Measurements from ENCODE around the gene MAEA.

MAEA gene

DNA sequence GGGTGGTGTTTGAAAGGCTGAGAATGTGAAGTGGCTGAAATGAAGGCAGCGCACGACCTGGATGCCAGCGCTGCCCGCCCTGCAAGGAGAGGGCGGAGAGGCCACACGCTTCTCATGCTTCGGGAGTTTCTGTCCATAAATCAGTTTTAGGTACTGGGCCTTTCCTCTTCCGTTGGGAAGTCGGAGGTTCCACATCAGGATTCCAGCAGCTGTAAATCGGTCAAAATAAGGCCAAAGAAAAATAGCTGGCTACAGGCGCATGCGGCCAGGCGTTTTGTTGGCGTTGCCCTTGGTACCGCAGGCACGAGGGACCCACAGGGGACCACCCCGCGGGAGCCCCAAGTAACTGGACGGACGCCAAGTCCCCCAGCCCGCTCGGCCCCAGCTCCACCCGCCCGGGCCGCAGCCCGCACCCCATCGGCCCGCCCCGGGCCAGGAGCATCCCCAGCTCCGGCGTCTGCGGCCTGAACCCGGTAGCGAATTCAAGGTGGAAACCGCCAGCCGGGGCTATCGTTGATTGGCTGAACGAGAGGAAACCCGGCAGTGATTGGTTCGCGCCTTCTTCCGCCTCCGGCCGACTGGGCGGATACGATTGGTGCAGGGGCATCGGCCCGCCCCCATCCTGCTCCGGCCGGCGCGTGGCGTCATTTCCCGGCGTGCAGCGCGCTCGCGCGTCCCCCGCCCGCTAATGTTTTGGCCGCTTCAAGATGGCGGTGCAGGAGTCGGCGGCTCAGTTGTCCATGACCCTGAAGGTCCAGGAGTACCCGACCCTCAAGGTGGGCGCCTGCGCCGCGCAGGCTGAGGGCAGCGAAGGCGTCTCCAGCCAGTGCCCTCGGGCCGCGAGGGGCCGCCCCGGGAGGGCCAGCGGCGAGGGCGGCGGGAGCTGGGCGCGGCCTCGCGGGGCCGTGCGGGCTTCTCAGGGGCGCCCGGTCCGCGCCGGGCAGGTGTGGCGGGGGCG lies at the start of gene MAEA:
Gene MAEA (plus strand): TSS at position 685 of the 958 bp plus-strand sequence. CDS start 23 bp downstream, at position 708.
- peak; percentile 96 for DNase-seq

DNA sequence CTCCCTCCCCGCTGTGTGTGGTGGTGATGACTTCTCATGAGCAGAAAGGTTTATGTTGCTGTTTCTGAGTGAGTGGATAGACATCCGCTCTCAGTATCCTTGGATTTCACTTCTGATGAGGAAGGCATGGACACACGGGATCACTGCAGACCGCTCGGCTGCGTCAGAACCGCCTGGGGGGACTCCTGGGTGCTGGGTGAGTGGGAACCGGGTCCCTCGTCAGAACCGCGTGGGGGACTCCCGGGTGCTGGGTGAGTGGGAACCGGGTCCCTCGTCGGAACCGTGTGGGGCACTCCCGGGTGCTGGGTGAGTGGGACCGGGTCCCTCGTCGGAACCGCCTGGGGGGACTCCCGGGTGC lies 49.8 kb upstream of the MAEA start:
- no peak for DNase-seq

DNA sequence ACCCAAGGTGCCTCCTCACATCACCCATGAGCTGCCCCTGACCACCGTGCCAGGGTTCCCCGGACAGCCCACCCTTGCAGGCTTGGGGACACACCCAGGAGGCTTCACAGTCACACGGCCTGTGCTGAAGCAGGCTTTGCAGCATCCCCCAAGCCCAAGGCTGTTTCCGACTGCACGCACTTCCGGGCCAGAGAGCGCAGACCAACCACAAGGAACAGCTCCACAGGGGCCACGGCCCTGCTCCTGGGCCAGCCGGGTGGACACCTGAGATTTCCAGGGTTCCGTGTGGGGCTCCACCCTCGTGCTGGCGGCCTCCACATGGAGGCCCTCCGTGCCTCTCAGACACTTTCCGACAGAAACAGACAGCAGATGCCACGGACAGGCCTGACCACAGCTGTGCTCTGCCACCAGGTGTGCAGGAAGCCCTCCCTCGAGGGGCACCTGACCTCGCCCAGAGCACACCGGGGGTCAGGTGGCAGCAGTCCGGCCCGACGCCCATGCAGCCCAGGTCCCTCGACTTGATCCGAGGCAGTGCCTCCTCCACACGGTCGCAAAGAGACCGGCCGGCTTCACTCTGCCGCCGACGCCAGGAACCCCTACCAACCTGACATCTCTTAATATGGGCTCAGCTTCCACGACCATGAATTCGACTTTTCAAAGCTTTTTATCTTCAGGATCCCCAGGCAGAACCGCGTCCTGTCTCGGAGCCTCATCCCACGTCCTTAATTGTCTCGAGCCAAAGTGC lies 48.8 kb upstream of the MAEA start:
- DNase-seq: no peak

DNA sequence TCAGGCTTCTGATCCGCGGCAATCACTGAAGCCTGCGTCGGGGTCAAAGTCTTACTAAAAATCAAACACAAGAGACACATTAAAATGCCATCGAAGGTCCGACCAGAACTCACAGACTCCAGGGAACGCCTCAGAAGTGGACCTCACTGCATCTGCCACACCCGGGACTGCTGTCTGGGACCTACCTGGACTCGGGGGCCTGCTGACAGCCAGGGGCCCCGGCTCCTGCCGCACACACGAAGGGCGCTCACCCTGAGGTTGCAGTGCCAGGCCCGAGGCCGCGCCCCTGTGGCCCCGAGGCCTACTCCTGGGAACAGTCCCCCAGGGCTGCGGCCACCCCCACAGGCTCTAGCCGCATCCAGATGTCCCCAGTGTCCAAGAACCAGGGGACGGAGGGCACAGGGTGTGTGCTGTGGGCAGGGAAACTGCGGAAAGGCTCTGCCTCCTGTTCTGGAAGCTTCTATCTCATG lies 48.2 kb upstream of the MAEA start:
- no peak for DNase-seq

DNA sequence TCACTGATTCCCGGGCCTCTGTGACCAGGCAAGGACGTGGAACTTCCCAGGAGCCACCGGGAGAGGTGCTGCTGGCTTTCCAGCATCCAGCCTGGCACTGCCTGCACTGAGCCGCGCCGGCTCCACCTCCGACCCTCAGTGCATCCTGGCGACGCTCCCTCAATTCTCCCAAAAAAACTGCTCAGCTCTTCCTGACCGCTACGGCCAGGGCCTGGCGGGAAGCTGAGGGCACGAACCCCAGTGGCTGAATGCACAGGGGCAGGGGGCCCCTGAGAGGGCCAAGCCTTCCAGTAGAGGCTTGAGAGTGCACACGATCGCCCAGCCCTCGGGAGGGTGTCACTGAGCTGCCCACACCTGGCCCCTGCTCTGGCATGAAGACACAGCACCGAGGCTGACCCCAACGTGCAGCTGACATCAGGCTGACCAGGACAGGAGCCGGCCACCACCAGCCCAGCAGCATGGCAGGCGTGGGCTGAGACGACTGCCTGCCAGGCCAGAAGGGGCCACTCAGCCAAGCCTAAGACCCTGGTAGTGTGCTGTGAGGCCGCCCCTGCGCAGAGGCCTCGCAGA lies 47.7 kb upstream of the MAEA start:
- no peak for DNase-seq

DNA sequence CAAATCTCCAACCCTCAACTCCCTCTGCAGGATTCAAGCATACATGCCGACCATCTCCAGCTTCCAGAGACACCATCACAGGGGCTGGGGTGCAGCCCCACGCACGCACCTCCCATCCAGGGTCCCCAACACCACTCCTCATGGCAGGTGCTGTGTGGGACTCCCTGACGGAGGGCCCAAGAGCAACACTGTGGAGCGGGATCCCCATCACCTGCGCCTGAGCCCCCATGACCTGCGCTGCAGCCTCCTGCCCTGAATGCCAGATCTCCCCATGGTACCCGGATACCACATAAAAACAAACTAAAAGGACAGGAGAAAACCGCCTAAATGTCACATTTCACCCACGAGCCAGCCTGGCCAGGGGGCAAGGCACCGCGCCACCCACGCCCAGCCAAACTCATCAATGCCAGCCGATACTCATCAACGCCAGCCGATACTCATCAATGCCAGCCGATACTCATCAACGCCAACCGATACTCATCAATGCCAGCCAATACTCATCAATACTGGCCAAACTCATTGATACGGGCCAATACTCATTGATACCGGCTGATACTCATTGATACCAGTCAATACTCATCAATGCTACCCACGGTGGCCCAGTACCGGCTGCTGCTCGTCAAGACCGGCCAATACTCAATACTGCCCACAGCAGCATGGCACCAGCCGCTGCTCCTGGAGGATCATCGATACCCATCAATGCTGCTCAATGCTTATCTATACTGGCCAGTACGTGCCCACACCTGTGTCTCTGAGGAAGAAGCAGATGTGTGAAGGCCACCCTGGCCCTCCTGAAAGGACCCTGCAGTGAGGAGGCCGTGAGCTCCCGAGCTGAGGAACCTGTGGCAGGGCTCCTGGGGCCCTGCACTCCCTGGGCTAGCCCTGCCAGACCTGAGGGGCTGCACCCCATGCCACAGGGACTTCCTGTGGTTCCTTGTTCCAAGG lies 46.9 kb upstream of the MAEA start:
- no peak for DNase-seq

DNA sequence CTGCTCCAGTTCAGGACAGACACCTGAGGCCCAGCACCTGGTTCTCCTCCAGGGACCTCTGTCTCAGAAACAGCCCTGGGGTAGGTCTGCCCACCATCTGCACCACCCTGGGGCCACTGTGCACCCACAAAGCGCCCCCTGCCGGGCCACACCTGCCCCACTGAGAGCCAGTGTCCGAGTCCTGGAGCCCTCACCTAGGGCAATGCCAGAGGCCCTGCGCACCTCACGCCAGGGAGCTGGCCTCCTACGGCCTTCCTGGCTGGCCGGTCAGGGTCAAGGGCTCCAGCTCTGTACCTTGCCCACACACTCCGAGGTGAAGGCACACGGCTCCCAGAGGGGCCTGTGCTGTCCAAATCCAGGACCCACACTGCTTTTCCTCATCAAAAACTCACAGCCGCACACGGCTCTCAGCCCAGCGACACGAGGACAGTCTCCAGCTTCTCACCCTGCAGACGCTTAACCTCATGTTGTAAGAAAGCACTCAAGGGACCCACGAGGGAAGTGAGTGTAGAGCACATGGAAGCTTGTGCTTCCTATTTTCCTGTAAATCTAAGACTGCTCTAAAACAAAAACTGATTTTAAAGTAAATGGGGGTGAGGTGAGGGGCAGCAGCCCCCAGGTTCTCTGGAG lies 46.1 kb upstream of the MAEA start:
- no peak for DNase-seq

DNA sequence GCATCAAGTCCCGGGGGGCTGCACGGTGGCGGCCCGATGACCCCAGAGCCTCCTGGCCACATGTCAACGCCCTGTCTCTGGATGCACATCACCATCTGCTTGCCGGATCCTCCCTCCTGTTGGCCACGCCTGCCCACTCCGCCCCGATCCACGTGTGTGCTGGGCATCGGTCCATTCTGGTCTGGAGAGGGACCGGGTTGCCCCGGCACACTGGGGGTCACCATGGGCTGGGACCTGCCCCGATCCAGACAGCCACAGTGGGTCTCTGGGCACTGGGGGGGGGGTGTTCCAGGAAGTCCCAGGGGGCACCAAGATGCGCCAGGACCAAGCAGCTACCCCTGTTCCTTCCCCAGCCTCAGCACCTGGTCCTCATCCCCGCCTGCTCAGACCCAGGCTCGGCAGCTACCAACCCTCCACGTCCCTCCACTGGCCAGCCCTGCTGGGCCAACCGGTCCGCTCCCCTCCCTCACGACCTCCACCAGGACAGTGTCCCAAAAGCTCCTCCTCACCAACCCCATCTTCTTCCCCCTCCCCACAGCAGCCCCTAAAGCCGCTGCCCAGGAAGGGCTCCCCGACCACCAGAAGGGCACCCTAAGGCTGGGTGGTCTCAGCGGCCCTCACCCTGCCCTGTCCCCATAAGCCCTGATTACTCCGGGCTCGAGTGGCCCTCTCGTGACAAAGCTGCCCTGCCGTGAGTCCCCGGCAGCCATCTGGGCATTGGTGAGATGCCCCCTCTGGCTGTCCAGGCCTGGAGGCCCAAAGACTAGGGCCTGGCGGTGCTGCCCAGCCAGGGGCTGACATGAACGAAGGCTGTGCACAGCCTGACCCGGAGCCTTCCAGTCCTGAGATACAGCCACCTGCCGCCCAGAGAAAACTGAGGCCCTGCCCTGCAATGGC lies 45.4 kb upstream of the MAEA start:
- DNase-seq: no peak

DNA sequence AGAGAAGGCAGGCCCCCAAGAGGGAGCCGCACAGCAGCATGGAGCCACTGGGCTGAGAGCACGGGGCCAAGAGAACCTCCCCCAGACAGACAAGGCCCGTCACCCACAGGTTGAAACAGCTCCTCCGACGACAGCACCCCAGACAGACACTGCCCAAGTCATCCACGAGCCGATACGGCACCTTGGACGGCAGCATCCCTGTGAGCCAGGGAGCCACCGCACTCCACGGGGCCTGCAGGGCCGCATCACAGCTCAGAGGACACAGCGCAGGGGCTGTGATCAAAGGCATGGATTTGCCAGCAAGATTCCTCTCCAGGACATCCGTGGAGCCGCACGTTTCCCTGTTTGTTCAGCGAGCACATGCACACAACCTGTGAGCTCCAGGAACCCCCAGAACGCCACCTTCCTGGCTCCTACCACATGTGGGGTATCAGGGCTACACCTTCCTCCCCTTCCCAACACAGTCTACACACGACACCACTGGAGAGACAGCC lies 44.7 kb upstream of the MAEA start:
- no peak for DNase-seq

DNA sequence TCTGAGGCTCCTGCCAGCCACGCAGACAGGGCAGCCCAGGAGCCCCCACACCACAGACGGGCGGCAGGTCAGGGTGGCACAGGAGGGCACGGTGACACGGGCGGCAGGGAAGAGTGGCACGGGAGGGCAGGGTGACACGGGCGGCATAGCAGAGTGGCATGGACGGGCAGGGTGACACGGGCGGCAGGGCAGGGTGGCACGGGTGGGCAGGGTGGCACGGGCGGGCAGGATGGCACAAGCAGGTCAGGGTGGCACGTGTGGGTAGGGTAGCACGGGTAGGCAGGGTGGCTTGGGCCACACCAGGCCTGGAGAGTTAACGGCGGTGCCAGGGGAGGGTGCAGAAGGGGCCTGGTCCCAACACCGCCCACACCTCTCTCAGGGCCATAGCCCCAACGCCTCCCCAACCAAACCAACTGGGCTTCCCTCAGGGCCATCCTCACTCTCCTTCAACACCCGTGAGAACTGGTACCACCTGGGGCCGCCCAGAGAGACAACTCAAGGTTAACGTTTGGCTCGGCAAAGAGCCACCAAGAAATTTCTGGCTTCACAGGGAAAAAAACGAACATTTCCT lies 44.1 kb upstream of the MAEA start:
- no peak for DNase-seq

DNA sequence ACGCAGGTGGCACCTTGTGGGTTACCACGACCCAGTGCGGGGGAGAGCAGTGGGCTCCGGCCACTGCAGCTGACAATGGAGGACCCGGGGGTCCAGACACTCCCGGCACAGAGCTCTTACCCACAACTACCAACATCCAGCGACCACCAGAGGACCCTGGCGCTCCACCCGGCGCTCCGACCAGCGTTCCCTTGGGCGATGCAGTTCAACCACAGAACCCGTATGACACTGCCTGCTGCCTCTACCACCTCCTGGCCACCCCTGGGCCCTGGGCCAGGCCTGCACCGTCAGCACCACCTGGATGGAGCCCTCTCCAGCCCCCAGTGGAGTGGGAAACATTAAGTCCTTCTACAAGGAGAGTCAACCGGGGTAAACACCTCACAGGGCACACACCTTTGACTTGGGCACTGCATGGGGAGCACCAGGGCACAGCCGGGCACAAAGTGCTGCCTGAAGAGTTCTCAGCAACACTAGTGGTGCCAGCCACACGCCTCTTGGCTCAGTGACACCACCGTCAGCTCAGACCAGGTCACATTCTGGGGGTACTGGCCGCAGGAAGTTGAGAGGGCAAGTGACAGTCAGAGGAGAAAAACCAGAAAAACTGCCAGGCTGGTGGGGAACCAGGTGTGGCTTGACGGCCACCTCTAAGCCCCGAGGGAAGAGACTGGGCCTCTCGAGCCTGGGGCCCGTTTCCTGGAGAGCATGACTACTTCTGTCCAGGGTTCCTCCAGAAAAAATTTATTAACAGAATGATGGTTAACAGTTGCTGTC lies 43.4 kb upstream of the MAEA start:
- DNase-seq: no peak

DNA sequence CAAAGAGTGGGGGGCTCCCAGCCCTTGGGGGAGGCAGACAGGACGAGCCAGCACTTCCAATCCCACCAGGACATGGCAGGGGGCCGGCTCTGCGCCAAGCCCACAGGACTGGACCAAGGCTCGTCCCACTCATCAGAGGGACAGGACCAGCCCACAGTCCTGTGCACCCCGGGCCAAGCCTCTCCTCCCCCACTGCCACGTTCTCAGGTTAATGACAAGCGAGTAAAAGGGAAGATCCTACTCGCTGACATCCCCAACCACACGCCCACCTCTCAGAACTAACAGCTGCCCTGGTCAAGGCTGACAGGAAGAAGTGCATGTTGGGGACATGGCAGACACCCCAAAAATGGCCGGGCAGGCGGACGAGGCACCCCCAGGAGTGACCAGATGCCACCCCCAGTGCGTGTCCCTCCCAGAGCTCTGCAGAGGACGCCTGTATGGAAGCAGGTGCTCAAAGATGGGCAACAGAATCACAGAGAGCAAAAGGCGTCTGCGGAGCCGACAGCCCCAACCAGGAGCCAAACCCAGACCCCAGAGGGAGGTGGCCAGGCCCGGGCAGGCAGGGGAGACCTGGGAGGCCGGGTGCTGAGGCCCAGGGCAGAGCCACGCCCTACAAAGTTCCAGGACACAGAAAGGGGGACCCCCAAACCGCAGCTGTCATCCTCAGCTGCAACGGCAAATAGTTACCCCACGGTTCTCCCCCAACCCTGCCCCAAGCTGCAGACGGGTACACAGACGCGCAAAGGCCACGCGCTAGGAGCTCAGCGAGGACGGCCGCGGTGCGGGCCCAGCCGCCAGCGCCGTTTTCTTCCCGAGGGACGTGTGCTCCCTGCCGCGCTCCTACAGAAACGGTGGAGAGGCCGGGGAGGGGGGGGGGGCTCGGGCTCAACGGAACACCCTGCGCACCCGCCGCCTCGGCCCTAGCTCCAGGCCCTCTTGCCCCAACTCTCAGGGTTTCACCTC lies 42.5 kb upstream of the MAEA start:
- no peak for DNase-seq

DNA sequence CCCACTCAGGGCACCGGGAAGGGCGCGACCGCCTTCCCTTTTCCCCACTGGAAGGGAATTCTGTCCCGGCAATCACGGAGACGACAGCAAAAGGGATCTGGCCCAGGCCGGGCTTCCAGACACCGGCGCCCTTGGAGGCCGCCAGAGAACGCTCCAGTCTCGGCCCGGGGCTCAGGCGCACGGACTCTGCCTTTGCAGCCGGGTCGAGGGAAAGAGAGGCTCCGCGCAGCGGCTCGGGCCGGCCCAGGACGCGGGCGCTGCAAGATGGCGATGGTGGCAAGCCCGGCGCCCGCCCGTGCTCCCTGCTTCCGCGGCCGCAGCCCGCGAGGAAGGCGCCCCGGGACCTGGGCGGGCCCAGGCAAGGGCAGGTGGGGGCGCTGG lies 41.8 kb upstream of the MAEA start:
- DNase-seq: no peak

DNA sequence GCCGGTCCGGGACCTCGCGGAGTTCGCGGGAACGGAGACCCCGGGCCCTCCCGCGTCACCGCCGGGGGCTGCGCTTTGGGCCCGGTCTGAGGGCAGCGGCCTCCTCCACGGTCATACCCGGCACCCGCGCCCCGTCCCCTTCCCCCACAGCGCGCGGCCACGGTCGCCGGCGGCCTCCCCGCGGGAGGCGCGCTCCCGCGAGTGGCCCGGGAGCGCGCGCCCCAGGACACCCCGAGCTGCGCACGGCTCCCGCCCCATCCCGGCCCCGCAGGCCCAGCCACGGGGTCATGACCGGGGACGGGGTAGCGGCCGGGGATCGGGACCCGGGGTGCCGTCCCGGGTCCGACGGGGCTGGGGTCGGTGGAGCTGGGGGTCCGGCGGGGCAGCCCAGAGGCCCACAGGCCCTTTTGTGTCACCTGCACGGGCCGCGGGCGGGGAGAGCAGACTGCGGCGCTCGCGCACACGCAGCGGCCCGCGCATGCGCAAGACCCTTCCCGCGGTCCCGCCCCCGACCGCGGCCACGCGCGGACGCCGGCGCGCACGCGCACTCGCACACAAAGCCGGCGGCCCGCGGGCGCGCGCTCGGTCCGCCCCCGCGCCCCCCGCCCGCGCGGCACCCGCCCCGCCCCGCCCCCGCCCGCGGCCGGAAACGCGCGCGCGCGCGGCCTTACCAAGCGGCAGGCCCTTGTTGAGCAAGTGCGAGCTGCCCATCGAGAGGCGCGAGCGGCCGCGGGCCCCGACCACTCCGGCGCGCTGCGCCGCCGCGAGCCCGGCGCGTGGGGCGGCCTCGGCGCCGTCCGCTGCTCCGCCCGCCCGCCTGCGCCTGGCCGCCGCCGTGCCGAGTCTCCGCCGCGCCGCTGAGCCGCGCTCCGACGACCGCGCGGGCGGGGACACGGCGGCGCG lies 41.2 kb upstream of the MAEA start, which contains the start of gene CTBP1:
Gene CTBP1 (minus strand): TSS at position 886 of the 903 bp plus-strand sequence. CDS start 7,799 bp downstream, outside the sequence.
- peak; percentile 80 to 88 for DNase-seq

DNA sequence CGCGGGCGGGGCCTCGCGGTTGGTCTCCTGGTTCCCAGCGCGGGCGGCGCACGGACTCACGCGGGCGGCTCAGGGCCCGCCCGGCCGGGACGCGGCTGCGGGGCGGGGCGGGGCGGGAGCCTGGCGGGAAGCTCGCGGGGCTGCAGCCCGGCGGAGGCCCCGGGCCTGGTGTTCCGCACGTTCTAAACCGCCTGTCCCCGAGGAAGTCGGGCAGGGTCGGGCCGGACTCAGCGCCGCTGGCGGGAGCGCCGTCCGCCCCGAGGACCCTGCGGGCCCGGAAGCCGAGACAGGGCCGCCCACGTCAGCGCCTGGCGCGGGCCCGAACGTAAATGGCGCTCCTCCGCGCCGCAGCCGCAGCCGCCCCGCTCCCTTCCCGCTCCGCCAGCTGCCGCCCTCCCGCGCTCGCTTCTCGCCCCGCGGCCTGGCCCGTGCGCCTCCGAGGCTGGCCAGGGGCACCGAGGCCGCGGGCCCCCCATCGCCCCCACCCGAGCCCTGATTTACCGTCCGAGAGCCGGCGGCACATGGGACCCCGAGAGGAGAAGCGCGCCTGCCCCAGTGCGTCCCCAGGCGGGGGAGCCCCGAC lies 40.5 kb upstream of the MAEA start:
- peak; percentile 79 to 87 for DNase-seq

DNA sequence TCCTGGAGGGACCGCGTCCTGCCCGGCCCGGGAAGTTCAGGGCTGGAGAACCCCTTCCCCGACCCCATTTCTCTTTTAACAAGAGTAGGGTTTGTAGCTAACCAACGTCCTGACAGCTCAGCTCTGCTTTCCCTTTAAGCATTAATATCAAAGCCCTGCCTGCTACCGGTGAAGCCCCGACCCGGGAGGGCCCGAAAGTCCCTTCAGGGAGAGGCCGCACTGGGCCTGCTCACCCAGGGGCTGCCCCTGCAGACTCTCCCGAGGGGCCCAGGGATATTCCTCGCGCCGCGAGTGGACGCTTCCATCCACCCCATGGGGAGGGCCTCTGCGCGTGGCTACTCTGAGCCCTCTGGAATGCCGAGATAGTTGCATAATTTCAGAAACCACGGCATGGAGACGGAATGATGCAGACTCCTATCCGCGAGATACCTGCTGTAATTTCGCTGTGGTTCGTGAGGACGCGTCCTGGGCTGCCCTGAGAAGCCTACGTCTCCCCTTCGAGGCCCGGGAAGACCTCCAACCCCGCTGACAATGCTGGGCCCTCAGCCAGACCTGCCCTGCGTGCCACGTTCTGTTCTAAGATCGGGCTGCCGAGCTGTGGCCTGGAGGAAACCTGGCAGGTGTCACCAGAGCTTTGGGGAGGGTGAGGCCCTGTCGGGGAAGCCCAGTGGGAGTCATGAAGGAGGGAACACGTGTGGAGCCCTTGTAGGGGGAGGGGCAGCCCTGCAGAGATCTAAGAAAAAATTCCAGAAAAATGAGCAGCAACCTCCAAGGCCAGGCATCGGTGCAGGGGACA lies 39.8 kb upstream of the MAEA start:
- DNase-seq: peak; percentile 51 to 54
